ENCODE results near the gene LYG1.

Gene LYG1

GRCh38 chr2:99238599-99238998 is 62.4 kb downstream of the LYG1 start:
- no peak overlapping the region for H3K4me3 ChIP-seq (ENCODE audit: low read length)
- no peak for DNase-seq (ENCODE audit: low read depth)
- no peak for TF ChIP-seq CTCF (IDR thresholded peaks at IDR 0.05; ENCODE audit: insufficient read depth, low read depth, low read length, missing control alignments)
